SK-N-MC (cell line): ENCODE measurements around the gene ECSIT.

Source experiments
- EZH2 ChIP-seq: fragments of 200-600 bp; sonication (generic); IDR thresholded peaks from one replicate; pipeline ENCODE4 v1.6.1; 2017; ENCODE audit warnings: antibody characterized with exemption
- POLR2AphosphoS5 ChIP-seq: IDR thresholded peaks from 2 replicates; pipeline ENCODE4 v1.6.1; 2012; ENCODE audit warnings: mild to moderate bottlenecking, low read depth, low read length, borderline replicate concordance

DNA sequence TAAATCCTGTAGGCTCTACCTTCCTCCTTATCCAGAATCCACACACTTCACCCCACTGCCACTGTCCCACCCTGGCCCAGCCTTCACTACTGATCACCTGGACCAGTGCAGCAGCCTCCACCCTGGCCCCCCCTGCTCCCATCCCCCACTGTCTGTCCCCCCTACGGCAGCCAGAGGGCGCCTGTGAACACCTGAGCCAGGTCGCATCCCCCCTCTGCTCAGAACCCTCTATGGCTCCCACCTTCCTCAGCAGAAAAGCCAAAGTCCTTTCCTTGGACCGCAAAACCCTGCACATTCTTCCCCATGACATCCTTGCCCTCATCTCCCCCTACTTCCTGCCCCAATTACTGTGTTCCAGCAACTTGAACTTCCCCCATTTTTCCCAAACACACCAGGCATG lies 68.7 kb downstream of the ECSIT start:
- no peak for TF ChIP-seq POLR2AphosphoS5
- TF ChIP-seq EZH2, result no peak
